GM12801 (cell line): ENCODE results near the gene TSPAN15.

Source experiments
- CTCF ChIP-seq: IDR thresholded peaks from one replicate; pipeline ENCODE4 v1.5.1; 2011; ENCODE audit warnings: control low read depth; ENCODE audit not compliant: insufficient read length; ENCODE audit errors: extremely low read depth

TSPAN15 gene

GRCh38 chr10:69458430-69459100 is 7.3 kb downstream of the TSPAN15 start:
- no peak for TF ChIP-seq CTCF

GRCh38 chr10:69459101-69459790 is 8.0 kb downstream of the TSPAN15 start:
- TF ChIP-seq CTCF, result no peak

GRCh38 chr10:69459893-69460575 is 8.8 kb downstream of the TSPAN15 start:
- no peak for TF ChIP-seq CTCF

- TF ChIP-seq CTCF, result no peak
Measured at GRCh38 chr10:69460576-69461242, 9.4 kb downstream of the TSPAN15 start.

GRCh38 chr10:69461243-69462025 is 10.2 kb downstream of the TSPAN15 start:
- no peak for TF ChIP-seq CTCF

GRCh38 chr10:69463886-69464285 is 12.6 kb downstream of the TSPAN15 start:
- TF ChIP-seq CTCF, result no peak
